ENCODE results near the gene DMPK. TPM values are rescaled to one million over a fixed set of nuclear protein-coding genes. Genes with fewer than 3 reads are reported as not detected.

Gene DMPK
- total RNA-seq, 1 donor from 2014 or later: 107 TPM

- Mint-ChIP-seq H3K27ac (ENCODE audit: unreplicated experiment) (no peak overlapping the region), H3K27me3 (ENCODE audit: unreplicated experiment) (peaks cover 8% of the 10 kb centered on the region), H3K4me3 (ENCODE audit: unreplicated experiment) (no peak overlapping the region), H3K9me3 (ENCODE audit: unreplicated experiment) (peaks cover 2% of the 10 kb centered on the region), H3K36me3 (ENCODE audit: unreplicated experiment) (no peaks in the 10 kb centered on the region), H3K4me1 (ENCODE audit: low read depth, unreplicated experiment) (peaks cover 17% of the 10 kb centered on the region)
- no peak for TF ChIP-seq CTCF (IDR thresholded peaks at IDR 0.05; ENCODE audit: partially characterized antibody, unreplicated experiment)
- DNase-seq: no peak
Observed at GRCh38 chr19:45823182-45823581, 40.9 kb upstream of the DMPK start.

- no peak for DNase-seq
- Mint-ChIP-seq H3K27ac (ENCODE audit: unreplicated experiment) (no peak overlapping the region), H3K27me3 (ENCODE audit: unreplicated experiment) (peaks cover 6% of the 10 kb centered on the region), H3K4me1 (ENCODE audit: low read depth, unreplicated experiment) (peaks cover 13% of the 10 kb centered on the region), H3K4me3 (ENCODE audit: unreplicated experiment) (no peak overlapping the region), H3K36me3 (ENCODE audit: unreplicated experiment) (no peaks in the 10 kb centered on the region), H3K9me3 (ENCODE audit: unreplicated experiment) (peaks cover 2% of the 10 kb centered on the region)
- TF ChIP-seq CTCF (IDR thresholded peaks at IDR 0.05; ENCODE audit: partially characterized antibody, unreplicated experiment): no peak
Observed at GRCh38 chr19:45822716-45823115, 40.4 kb upstream of the DMPK start.

DNA sequence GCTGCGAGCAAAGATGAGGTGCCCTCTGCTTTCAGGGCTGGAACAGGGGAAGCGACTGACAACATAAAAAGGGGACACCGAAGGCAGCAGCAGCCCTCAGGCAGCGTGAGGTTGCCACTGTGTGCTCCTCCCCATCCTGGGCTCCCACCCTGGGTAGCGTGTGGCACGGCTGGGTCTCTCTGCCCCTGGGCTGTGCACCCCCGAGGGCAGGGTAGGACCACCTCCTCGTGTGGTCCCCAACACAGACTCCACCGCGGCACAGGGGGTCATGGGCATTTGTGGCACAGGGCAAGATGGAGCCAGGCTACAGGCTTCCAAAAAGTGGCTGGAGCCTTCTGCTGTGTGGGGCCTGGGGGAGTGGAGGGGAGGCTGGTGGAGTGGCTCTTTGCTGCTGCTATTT lies 39.3 kb upstream of the DMPK start:
- Mint-ChIP-seq H3K27me3 (ENCODE audit: unreplicated experiment) (peaks cover 9% of the 10 kb centered on the region), H3K9me3 (ENCODE audit: unreplicated experiment) (peaks cover 5% of the 10 kb centered on the region), H3K4me1 (ENCODE audit: low read depth, unreplicated experiment) (peaks cover 7% of the 10 kb centered on the region), H3K27ac (ENCODE audit: unreplicated experiment) (no peak overlapping the region), H3K36me3 (ENCODE audit: unreplicated experiment) (no peaks in the 10 kb centered on the region), H3K4me3 (ENCODE audit: unreplicated experiment) (no peak overlapping the region)
- no peak for DNase-seq
- no peak for TF ChIP-seq CTCF (IDR thresholded peaks at IDR 0.05; ENCODE audit: partially characterized antibody, unreplicated experiment)

GRCh38 chr19:45821103-45821521 lies 38.8 kb upstream of the DMPK start:
- Mint-ChIP-seq H3K27ac (ENCODE audit: unreplicated experiment) (no peak overlapping the region), H3K4me3 (ENCODE audit: unreplicated experiment) (no peak overlapping the region), H3K9me3 (ENCODE audit: unreplicated experiment) (peaks cover 5% of the 10 kb centered on the region), H3K36me3 (ENCODE audit: unreplicated experiment) (no peaks in the 10 kb centered on the region), H3K4me1 (ENCODE audit: low read depth, unreplicated experiment) (peaks cover 5% of the 10 kb centered on the region), H3K27me3 (ENCODE audit: unreplicated experiment) (peaks cover 7% of the 10 kb centered on the region)
- no peak for TF ChIP-seq CTCF (IDR thresholded peaks at IDR 0.05; ENCODE audit: partially characterized antibody, unreplicated experiment)
- DNase-seq: no peak

GRCh38 chr19:45820413-45821102 lies 38.3 kb upstream of the DMPK start:
- H3K4me3 Mint-ChIP-seq (ENCODE audit: unreplicated experiment): no peak overlapping the region
- peaks cover 5% of the 10 kb centered on the region for H3K4me1 Mint-ChIP-seq (ENCODE audit: low read depth, unreplicated experiment)
- peaks cover 7% of the 10 kb centered on the region for H3K27me3 Mint-ChIP-seq (ENCODE audit: unreplicated experiment)
- TF ChIP-seq CTCF (IDR thresholded peaks at IDR 0.05; ENCODE audit: partially characterized antibody, unreplicated experiment): no peak
- H3K36me3 Mint-ChIP-seq (ENCODE audit: unreplicated experiment): no peaks in the 10 kb centered on the region
- peaks cover 7% of the 10 kb centered on the region for H3K9me3 Mint-ChIP-seq (ENCODE audit: unreplicated experiment)
- no peak for DNase-seq
- H3K27ac Mint-ChIP-seq (ENCODE audit: unreplicated experiment): peak overlapping the region; percentile 38
